Caco-2 (cell line): ENCODE measurements around the gene TPO. TPM values are rescaled to one million over a fixed set of nuclear protein-coding genes. Genes with fewer than 3 reads are reported as not detected.

Experiments used
- BruUV-seq: library from RNA; stranded (reverse); fragments of 400-500 nt; replicated peaks from 2 replicates; lab custom pipeline; 2021; lab: Mats Ljungman, UMichigan
- CTCF ChIA-PET: fragments of 300-600 bp; sonication (Branson Sonifier 250); formaldehyde crosslinking; loops from one replicate; lab custom pipeline; 2022; ENCODE audit warnings: antibody characterized with exemption; lab: Charles Lee
- POLR2A ChIA-PET: fragments of 300-600 bp; sonication (Branson Sonifier 250); formaldehyde crosslinking; loops from one replicate; lab custom pipeline; 2022; ENCODE audit warnings: antibody characterized with exemption; lab: Charles Lee
- DNase-seq, 2 experiments: peaks; one replicate each; pipeline versions ENCODE4 v3.0.0 to v3.0.0-alpha.2; 2020 to 2022
- H3K27me3 ChIP-seq: replicated peaks from 2 replicates; pipeline ENCODE4 v1.6.0; 2011; ENCODE audit warnings: low read length; ENCODE audit not compliant: control insufficient read depth, insufficient read depth
- H3K36me3 ChIP-seq: 2 replicates; pipeline ENCODE4 v1.5.1; 2011; ENCODE audit warnings: low read length; ENCODE audit not compliant: control insufficient read depth, insufficient read depth
- H3K4me1 ChIP-seq: fragments of 250-450 bp; sonication (Bioruptor Pico); 2 replicates; pipeline ENCODE4 v1.5.1; 2020; ENCODE audit warnings: mild to moderate bottlenecking
- H3K4me3 ChIP-seq: 2 replicates; pipeline ENCODE4 v1.5.1; 2011; ENCODE audit warnings: low read depth, mild to moderate bottlenecking, control low read depth, low read length
- H3K9me3 ChIP-seq: fragments of 250-450 bp; sonication (Bioruptor Pico); 2 replicates; pipeline ENCODE4 v1.5.1; 2020; ENCODE audit warnings: mild to moderate bottlenecking, moderate library complexity
- H3K27ac Mint-ChIP-seq: one replicate; pipeline ENCODE4 v1.8.0; 2022; ENCODE audit warnings: mixed read lengths; ENCODE audit not compliant: unreplicated experiment
- H3K27me3 Mint-ChIP-seq: one replicate; pipeline ENCODE4 v1.8.0; 2022; ENCODE audit warnings: mixed read lengths; ENCODE audit not compliant: insufficient read depth, unreplicated experiment
- H3K36me3 Mint-ChIP-seq: one replicate; pipeline ENCODE4 v1.8.0; 2022; ENCODE audit warnings: mild to moderate bottlenecking, mixed read lengths; ENCODE audit not compliant: insufficient read depth, unreplicated experiment
- H3K4me1 Mint-ChIP-seq: one replicate; pipeline ENCODE4 v1.8.0; 2022; ENCODE audit warnings: low read depth, mixed read lengths; ENCODE audit not compliant: unreplicated experiment
- H3K4me3 Mint-ChIP-seq: one replicate; pipeline ENCODE4 v1.8.0; 2022; ENCODE audit warnings: mild to moderate bottlenecking, moderate library complexity, mixed read lengths; ENCODE audit not compliant: unreplicated experiment
- H3K9me3 Mint-ChIP-seq: one replicate; pipeline ENCODE4 v1.8.0; 2022; ENCODE audit warnings: mixed read lengths; ENCODE audit not compliant: unreplicated experiment
- CTCF ChIP-seq, 2 experiments: fragments of 200-600 bp in 1 of 2; IDR thresholded peaks; 1 replicate in 1 of 2; 2 replicates in 1 of 2; pipeline versions ENCODE4 v1.5.1 to v1.8.0; 2011 to 2022; ENCODE audit warnings: antibody characterized with exemption in 1 of 2, control low read depth in 1 of 2, inconsistent platforms in 1 of 2, low read depth in 1 of 2, low read length in 1 of 2, mild to moderate bottlenecking in 1 of 2, moderate library complexity in 1 of 2; ENCODE audit not compliant: insufficient read depth in 1 of 2, severe bottlenecking in 1 of 2, unreplicated experiment in 1 of 2
- intact Hi-C: fragments of 100-400 bp; cut with micrococcal nuclease; formaldehyde crosslinking; loops from one replicate; pipeline ENCODE4 v1.10.0; 2022; ENCODE audit not compliant: unreplicated experiment
- total RNA-seq: library from RNA; stranded (reverse); gene quantifications from 2 replicates; pipeline ENCODE4 v1.2.3, GENCODE V29; 2022

The TPO gene
- total RNA-seq, 1 experiment from 2014 or later, result not detected

- Histone ChIP-seq H3K27me3 (no peaks in the 10 kb centered on the region), H3K36me3 (no peaks in the 10 kb centered on the region), H3K4me3 (no peak overlapping the region), H3K9me3 (no peaks in the 10 kb centered on the region), H3K4me1 (peaks cover 7% of the 10 kb centered on the region; the same call in 1 of the 2 replicates)
- Mint-ChIP-seq H3K4me1 (no peaks in the 10 kb centered on the region), H3K27me3 (no peaks in the 10 kb centered on the region), H3K4me3 (no peak overlapping the region), H3K27ac (no peak overlapping the region), H3K36me3 (no peaks in the 10 kb centered on the region), H3K9me3 (no peaks in the 10 kb centered on the region)
- POLR2A ChIA-PET, result no interaction called here
- CTCF ChIA-PET, result interaction anchor here (0.9 to 1.2 kb wide), 2 partner anchors 162 to 180 kb away, joined by 5 to 7 read pairs; no protein-coding TSS in a partner anchor
- no TSS peak for BruUV-seq
- DNase-seq, result no peak
- intact Hi-C loops, result loop anchor here (2.0 kb wide), 1 partner anchor 180 kb away; no protein-coding TSS in a partner anchor
- peak in 1 of 2 experiments; percentile 4 for TF ChIP-seq CTCF (IDR thresholded peaks at IDR 0.05; ENCODE audit: insufficient read depth in 1 of 2, low read depth in 1 of 2, low read length in 1 of 2, severe bottlenecking in 1 of 2, unreplicated experiment in 1 of 2)
These were observed 175.8 kb downstream of the TPO start for GRCh38 chr2:1588978-1589621.

GRCh38 chr2:1590596-1591460 is 177.6 kb downstream of the TPO start:
- no peaks in the 10 kb centered on the region for H3K36me3 ChIP-seq
- no peaks in the 10 kb centered on the region for H3K9me3 ChIP-seq
- no peaks in the 10 kb centered on the region for H3K27me3 ChIP-seq
- Mint-ChIP-seq H3K9me3 (no peaks in the 10 kb centered on the region), H3K4me1 (no peaks in the 10 kb centered on the region), H3K4me3 (no peak overlapping the region), H3K27me3 (no peaks in the 10 kb centered on the region), H3K27ac (no peak overlapping the region), H3K36me3 (no peaks in the 10 kb centered on the region)
- no TSS peak for BruUV-seq
- POLR2A ChIA-PET, result no interaction called here
- H3K4me3 ChIP-seq, result no peak overlapping the region
- CTCF ChIA-PET, result interaction anchor here (0.6 to 1.2 kb wide), 3 partner anchors 160 to 1273 kb away, joined by 3 to 4 read pairs (median 3); no protein-coding TSS in a partner anchor
- intact Hi-C loops, result loop anchor here (5.0 kb wide), 1 partner anchor 161 kb away; no protein-coding TSS in a partner anchor
- peaks cover 7% of the 10 kb centered on the region; the same call in 1 of the 2 replicates for H3K4me1 ChIP-seq
- DNase-seq, result no peak
- TF ChIP-seq CTCF (IDR thresholded peaks at IDR 0.05; ENCODE audit: insufficient read depth in 1 of 2, low read depth in 1 of 2, low read length in 1 of 2, severe bottlenecking in 1 of 2, unreplicated experiment in 1 of 2), result no peak

GRCh38 chr2:1591461-1591770 is 178.2 kb downstream of the TPO start:
- no peak for TF ChIP-seq CTCF (IDR thresholded peaks at IDR 0.05; ENCODE audit: insufficient read depth in 1 of 2, low read depth in 1 of 2, low read length in 1 of 2, severe bottlenecking in 1 of 2, unreplicated experiment in 1 of 2)
- CTCF ChIA-PET, result interaction anchor here (0.6 to 1.2 kb wide), 3 partner anchors 159 to 1273 kb away, joined by 3 to 4 read pairs (median 3); no protein-coding TSS in a partner anchor
- Mint-ChIP-seq H3K4me1 (no peaks in the 10 kb centered on the region), H3K9me3 (no peaks in the 10 kb centered on the region), H3K27ac (no peak overlapping the region), H3K27me3 (no peaks in the 10 kb centered on the region), H3K4me3 (no peak overlapping the region), H3K36me3 (no peaks in the 10 kb centered on the region)
- DNase-seq, result no peak
- no peaks in the 10 kb centered on the region for H3K9me3 ChIP-seq
- no TSS peak for BruUV-seq
- H3K27me3 ChIP-seq, result no peaks in the 10 kb centered on the region
- intact Hi-C loops, result loop anchor here (5.0 kb wide), 1 partner anchor 161 kb away; no protein-coding TSS in a partner anchor
- H3K4me1 ChIP-seq, result peaks cover 7% of the 10 kb centered on the region; the same call in 1 of the 2 replicates
- H3K36me3 ChIP-seq, result no peaks in the 10 kb centered on the region
- H3K4me3 ChIP-seq, result no peak overlapping the region
- POLR2A ChIA-PET, result no interaction called here
